IPS-15b (cell line): ENCODE measurements around the gene PAGE2.
"Not testable (repeated sequence)": the region's sequence is repeated elsewhere in the genome, so short reads cannot be mapped to it uniquely, and the experiment has no call there.

Experiments
- H3K27me3 ChIP-seq: one replicate; pipeline ENCODE4 v1.6.1; 2013; ENCODE audit warnings: low read length; ENCODE audit not compliant: control insufficient read depth, insufficient read depth
- H3K36me3 ChIP-seq: one replicate; pipeline ENCODE4 v1.6.1; 2013; ENCODE audit warnings: low read length; ENCODE audit not compliant: control insufficient read depth, insufficient read depth
- H3K4me1 ChIP-seq: one replicate; pipeline ENCODE4 v1.6.1; 2013; ENCODE audit warnings: mild to moderate bottlenecking, low read length; ENCODE audit not compliant: control insufficient read depth, insufficient read depth
- H3K4me3 ChIP-seq: one replicate; pipeline ENCODE4 v1.5.1; 2013; ENCODE audit warnings: low read depth, low read length
- H3K9ac ChIP-seq: one replicate; pipeline ENCODE4 v1.6.1; 2013; ENCODE audit warnings: low read depth, mild to moderate bottlenecking, low read length
- H3K9me3 ChIP-seq: one replicate; pipeline ENCODE4 v1.6.1; 2013; ENCODE audit warnings: mild to moderate bottlenecking, low read length; ENCODE audit not compliant: control insufficient read depth, insufficient read depth

PAGE2 gene

GRCh38 chrX:55129361-55129760 lies 40.5 kb downstream of the PAGE2 start:
- Histone ChIP-seq H3K9me3 (no peaks in the 10 kb centered on the region), H3K36me3 (no peaks in the 10 kb centered on the region), H3K9ac (no peak overlapping the region), H3K4me1 (no peaks in the 10 kb centered on the region), H3K27me3 (no peaks in the 10 kb centered on the region), H3K4me3 (no peak overlapping the region)

GRCh38 chrX:55130481-55130880 lies 41.7 kb downstream of the PAGE2 start:
- H3K36me3 ChIP-seq, result no peaks in the 10 kb centered on the region
- H3K4me1 ChIP-seq, result no peaks in the 10 kb centered on the region
- H3K9me3 ChIP-seq, result no peaks in the 10 kb centered on the region
- no peaks in the 10 kb centered on the region for H3K27me3 ChIP-seq
- no peak overlapping the region for H3K4me3 ChIP-seq
- H3K9ac ChIP-seq, result no peak overlapping the region

GRCh38 chrX:55132416-55132815 lies 43.6 kb downstream of the PAGE2 start:
- Histone ChIP-seq H3K4me1 (no peaks in the 10 kb centered on the region), H3K9me3 (no peaks in the 10 kb centered on the region), H3K36me3 (no peaks in the 10 kb centered on the region), H3K9ac (no peak overlapping the region), H3K27me3 (no peaks in the 10 kb centered on the region), H3K4me3 (no peak overlapping the region)

- Histone ChIP-seq H3K9ac (no peak overlapping the region), H3K36me3 (no peaks in the 10 kb centered on the region), H3K9me3 (no peaks in the 10 kb centered on the region), H3K4me3 (no peak overlapping the region), H3K27me3 (no peaks in the 10 kb centered on the region), H3K4me1 (no peaks in the 10 kb centered on the region)
Measured at GRCh38 chrX:55135171-55135570, 46.4 kb downstream of the PAGE2 start.

- not testable (repeated sequence) for H3K4me3 ChIP-seq, H3K9me3 ChIP-seq, H3K4me1 ChIP-seq, H3K27me3 ChIP-seq, H3K36me3 ChIP-seq, H3K9ac ChIP-seq
Measured at GRCh38 chrX:55140800-55141199, 52.0 kb downstream of the PAGE2 start.
